Keratinocyte (primary cell): ENCODE data around the gene POGZ. TPM values are rescaled to one million over a fixed set of nuclear protein-coding genes. Genes with fewer than 3 reads are reported as not detected.

Experiments
- DNase-seq: peaks from one replicate; pipeline ENCODE4 v3.0.0-alpha.2; 2011; ENCODE audit warnings: low read depth, missing footprints, low spot score
- FAIRE-seq: peaks from 2 replicates; lab custom pipeline; 2011; peaks lifted over from hg19 to GRCh38; lab: Jason Lieb, UNC
- H2AFZ ChIP-seq: 2 replicates; pipeline ENCODE4 v1.6.0; 2012; ENCODE audit warnings: low read length, control low read depth, inconsistent platforms; ENCODE audit not compliant: control insufficient read depth
- H3K27ac ChIP-seq: 2 replicates; pipeline ENCODE4 v1.5.1; 2011; ENCODE audit warnings: low read length; ENCODE audit not compliant: control insufficient read depth, insufficient read depth
- H3K27me3 ChIP-seq: 3 replicates; pipeline ENCODE4 v1.6.0; 2011; ENCODE audit warnings: low read length; ENCODE audit not compliant: control insufficient read depth, insufficient read depth; ENCODE audit errors: extremely low read depth
- H3K36me3 ChIP-seq, 2 experiments: 2 replicates in 1 of 2; 3 replicates in 1 of 2; pipeline ENCODE4 v1.5.1; 2011; ENCODE audit warnings: low read length in 2 of 2, mild to moderate bottlenecking in 1 of 2; ENCODE audit not compliant: control insufficient read depth in 2 of 2, insufficient read depth in 2 of 2; ENCODE audit errors: extremely low read depth in 1 of 2
- H3K4me1 ChIP-seq: 3 replicates; pipeline ENCODE4 v1.5.1; 2011; ENCODE audit warnings: low read length; ENCODE audit not compliant: control insufficient read depth, insufficient read depth; ENCODE audit errors: extremely low read depth
- H3K4me2 ChIP-seq: 3 replicates; pipeline ENCODE4 v1.6.0; 2011; ENCODE audit warnings: low read depth, low read length; ENCODE audit not compliant: control insufficient read depth, insufficient read depth; ENCODE audit errors: extremely low read depth
- H3K4me3 ChIP-seq, 3 experiments: fragments of 200-600 bp in 1 of 3; sonication (generic) in 1 of 3; 2 replicates in 2 of 3; 3 replicates in 1 of 3; pipeline ENCODE4 v1.5.1; 2011 to 2016; ENCODE audit warnings: low read length in 3 of 3, mild to moderate bottlenecking in 3 of 3, control low read depth in 2 of 3, inconsistent platforms in 1 of 3, low read depth in 1 of 3, mixed read lengths in 1 of 3, mixed run types in 1 of 3, moderate library complexity in 1 of 3; ENCODE audit not compliant: control insufficient read depth in 2 of 3, insufficient read depth in 2 of 3; ENCODE audit errors: extremely low read depth in 1 of 3
- H3K79me2 ChIP-seq: 2 replicates; pipeline ENCODE4 v1.6.0; 2012; ENCODE audit warnings: low read length; ENCODE audit not compliant: control insufficient read depth, insufficient read depth
- H3K9ac ChIP-seq: 3 replicates; pipeline ENCODE4 v1.6.0; 2011; ENCODE audit warnings: low read length; ENCODE audit not compliant: control insufficient read depth, insufficient read depth; ENCODE audit errors: extremely low read depth
- H3K9me1 ChIP-seq: 3 replicates; pipeline ENCODE4 v1.6.0; 2011; ENCODE audit warnings: low read length; ENCODE audit not compliant: control insufficient read depth, insufficient read depth; ENCODE audit errors: extremely low read depth
- H3K9me3 ChIP-seq: 2 replicates; pipeline ENCODE4 v1.5.1; 2012; ENCODE audit warnings: low read depth, low read length; ENCODE audit not compliant: control insufficient read depth
- H4K20me1 ChIP-seq: 3 replicates; pipeline ENCODE4 v1.6.0; 2011; ENCODE audit warnings: low read length; ENCODE audit not compliant: control insufficient read depth, insufficient read depth; ENCODE audit errors: extremely low read depth
- EZH2 ChIP-seq: IDR thresholded peaks from one replicate; pipeline ENCODE4 v1.6.1; 2012; ENCODE audit warnings: inconsistent platforms, mild to moderate bottlenecking, low read length, moderate library complexity
- dilution Hi-C: fragments of 300-500 bp; cut with MboI; formaldehyde crosslinking; loops from one replicate; pipeline ENCODE4 v1.7.0; 2020; ENCODE audit warnings: low sequenced_read_pairs; ENCODE audit not compliant: extremely low pct_ligation_motif_present
- polyA plus RNA-seq, 5 experiments: library from polyadenylated mRNA; depleted of rRNA in 3 of 5; stranded (reverse) in 3 of 5; stranded (forward) in 1 of 5; unstranded in 1 of 5; fragments of >200 nt; gene quantifications; 1 replicate in 1 of 5; 2 replicates in 3 of 5; 3 replicates in 1 of 5; pipeline versions ENCODE4 v1.2.1 to v1.2.3, GENCODE V29; 2011 to 2012; ENCODE audit warnings: missing spikeins in 2 of 5, low read depth in 1 of 5, low replicate concordance in 1 of 5
- TF ChIP-seq, protein P1 (sequence below), 3 experiments: IDR thresholded peaks in 1 of 3; conservative IDR thresholded peaks in 1 of 3; optimal IDR thresholded peaks in 1 of 3; 2 replicates in 2 of 3; 3 replicates in 1 of 3; pipeline versions ENCODE3 to v1.5.1; 2011; ENCODE audit warnings: low read length in 3 of 3, mild to moderate bottlenecking in 3 of 3, moderate library complexity in 2 of 3, control low read depth in 1 of 3, inconsistent platforms in 1 of 3; ENCODE audit not compliant: insufficient read depth in 2 of 3; ENCODE audit errors: extremely low read depth in 1 of 3

POGZ gene
- polyA plus RNA-seq, 1 donor (not counting 4 experiments of a cell fraction or from before 2014, with no cell fraction given), result 29.9 TPM

DNA sequence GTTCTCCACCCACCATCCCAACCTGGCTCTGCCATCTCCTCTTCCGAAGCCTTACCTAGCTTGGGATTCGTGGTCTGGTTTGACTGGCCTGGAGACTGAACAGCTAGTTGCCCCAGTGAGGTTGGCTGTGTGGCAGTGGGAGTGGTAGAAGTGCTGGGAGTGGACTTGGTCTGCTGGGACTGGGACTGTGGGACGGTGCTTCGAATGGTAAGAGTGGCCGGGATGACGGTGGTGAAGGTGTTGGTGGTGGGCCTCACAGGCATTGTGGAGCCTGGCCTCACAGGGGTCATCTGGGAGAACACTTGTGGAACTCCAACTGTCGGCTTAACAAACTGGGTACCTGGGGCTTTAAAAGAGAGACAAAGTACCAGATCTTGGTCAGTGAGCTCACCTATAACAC, 31.2 kb downstream of the POGZ start:
- DNase-seq (no peak), FAIRE-seq (no peak)
- no peaks in the 10 kb centered on the region for H3K9me1 ChIP-seq
- no peak overlapping the region for H2AFZ ChIP-seq
- no peak overlapping the region for H3K9ac ChIP-seq
- TF ChIP-seq, protein P1, sequence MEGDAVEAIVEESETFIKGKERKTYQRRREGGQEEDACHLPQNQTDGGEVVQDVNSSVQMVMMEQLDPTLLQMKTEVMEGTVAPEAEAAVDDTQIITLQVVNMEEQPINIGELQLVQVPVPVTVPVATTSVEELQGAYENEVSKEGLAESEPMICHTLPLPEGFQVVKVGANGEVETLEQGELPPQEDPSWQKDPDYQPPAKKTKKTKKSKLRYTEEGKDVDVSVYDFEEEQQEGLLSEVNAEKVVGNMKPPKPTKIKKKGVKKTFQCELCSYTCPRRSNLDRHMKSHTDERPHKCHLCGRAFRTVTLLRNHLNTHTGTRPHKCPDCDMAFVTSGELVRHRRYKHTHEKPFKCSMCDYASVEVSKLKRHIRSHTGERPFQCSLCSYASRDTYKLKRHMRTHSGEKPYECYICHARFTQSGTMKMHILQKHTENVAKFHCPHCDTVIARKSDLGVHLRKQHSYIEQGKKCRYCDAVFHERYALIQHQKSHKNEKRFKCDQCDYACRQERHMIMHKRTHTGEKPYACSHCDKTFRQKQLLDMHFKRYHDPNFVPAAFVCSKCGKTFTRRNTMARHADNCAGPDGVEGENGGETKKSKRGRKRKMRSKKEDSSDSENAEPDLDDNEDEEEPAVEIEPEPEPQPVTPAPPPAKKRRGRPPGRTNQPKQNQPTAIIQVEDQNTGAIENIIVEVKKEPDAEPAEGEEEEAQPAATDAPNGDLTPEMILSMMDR (optimal IDR thresholded peaks at IDR 0.05 in 1 of 3, IDR thresholded peaks at IDR 0.05 in 1 of 3, conservative IDR thresholded peaks at IDR 0.05 in 1 of 3; ENCODE audit: extremely low read depth in 1 of 3, insufficient read depth in 2 of 3, low read length in 3 of 3), result no peak
- TF ChIP-seq EZH2, result no peak
- H3K9me3 ChIP-seq, result no peaks in the 10 kb centered on the region
- no peaks in the 10 kb centered on the region for H3K4me1 ChIP-seq
- dilution Hi-C loops, result no loop called here
- no peak overlapping the region for H3K4me2 ChIP-seq
- no peak overlapping the region for H3K4me3 ChIP-seq
- H3K36me3 ChIP-seq, result peaks cover 19 to 28% of the 10 kb centered on the region in 2 experiments
- H3K79me2 ChIP-seq, result peaks cover 17% of the 10 kb centered on the region
- no peaks in the 10 kb centered on the region for H3K27me3 ChIP-seq
- no peaks in the 10 kb centered on the region for H4K20me1 ChIP-seq
- no peak overlapping the region for H3K27ac ChIP-seq

DNA sequence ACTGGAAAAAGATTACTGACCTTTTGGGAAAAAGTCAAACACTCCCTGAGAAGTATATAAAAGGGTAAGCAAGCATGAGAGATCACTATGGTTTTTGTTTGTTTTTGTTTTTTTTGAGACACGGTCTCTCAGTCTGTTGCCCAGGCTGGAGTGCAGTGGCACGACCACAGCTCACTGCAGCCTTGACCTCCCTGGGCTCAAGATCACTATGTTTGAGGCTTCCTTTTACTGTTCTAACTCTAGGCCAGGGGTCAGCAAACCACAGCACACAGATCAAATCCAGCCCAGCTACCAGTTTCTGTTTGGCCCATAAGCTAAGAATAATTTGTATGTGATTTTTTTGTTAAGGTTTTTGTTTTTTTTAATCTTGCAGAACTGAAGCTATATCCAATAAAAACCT, 34.2 kb downstream of the POGZ start:
- H3K4me3 ChIP-seq, result no peak overlapping the region
- no peak overlapping the region for H2AFZ ChIP-seq
- no peaks in the 10 kb centered on the region for H3K27me3 ChIP-seq
- H3K9me1 ChIP-seq, result no peaks in the 10 kb centered on the region
- no peak for TF ChIP-seq EZH2
- TF ChIP-seq, protein P1 (optimal IDR thresholded peaks at IDR 0.05 in 1 of 3, IDR thresholded peaks at IDR 0.05 in 1 of 3, conservative IDR thresholded peaks at IDR 0.05 in 1 of 3; ENCODE audit: extremely low read depth in 1 of 3, insufficient read depth in 2 of 3, low read length in 3 of 3), result no peak
- dilution Hi-C loops, result no loop called here
- no peaks in the 10 kb centered on the region for H3K9me3 ChIP-seq
- H3K4me1 ChIP-seq, result no peaks in the 10 kb centered on the region
- no peaks in the 10 kb centered on the region for H4K20me1 ChIP-seq
- H3K9ac ChIP-seq, result no peak overlapping the region
- no peak for FAIRE-seq
- no peaks in the 10 kb centered on the region for H3K79me2 ChIP-seq
- peaks cover 17 to 30% of the 10 kb centered on the region in 2 experiments for H3K36me3 ChIP-seq
- H3K27ac ChIP-seq, result no peak overlapping the region
- DNase-seq, result no peak
- no peak overlapping the region for H3K4me2 ChIP-seq
